Spleen (tissue), 11 donors: ENCODE data around the gene B4GALNT4. TPM values are rescaled to one million over a fixed set of nuclear protein-coding genes. Genes with fewer than 3 reads are reported as not detected.
A peak's percentile ranks its signal among the peaks of the same experiment; 100 is the strongest.

ENCODE experiments used
- DNase-seq: peaks from one replicate; pipeline ENCODE4 v3.0.0-alpha.2; 2020
- H3K27ac ChIP-seq, 8 donors: fragments of 200-600 bp; sonication (generic) in 7 of 8; 1 replicate in 4 of 8; 2 replicates in 4 of 8; pipeline versions ENCODE4 v1.5.0 to v1.8.0; 2016 to 2021; ENCODE audit warnings: inconsistent platforms in 4 of 8, mild to moderate bottlenecking in 4 of 8, moderate library complexity in 1 of 8
- H3K27me3 ChIP-seq, 7 donors: fragments of 200-600 bp; sonication (generic) in 6 of 7; replicated peaks in 1 of 7; 1 replicate in 4 of 7; 2 replicates in 3 of 7; pipeline versions ENCODE4 v1.5.0 to v1.8.0; 2016 to 2021; ENCODE audit warnings: inconsistent platforms in 3 of 7, mild to moderate bottlenecking in 1 of 7
- H3K36me3 ChIP-seq, 6 donors: fragments of 200-600 bp; sonication (generic) in 5 of 6; 1 replicate in 4 of 6; 2 replicates in 2 of 6; pipeline versions ENCODE4 v1.5.0 to v1.8.0; 2016 to 2021; ENCODE audit warnings: inconsistent platforms in 2 of 6
- H3K4me1 ChIP-seq, 6 donors: fragments of 200-600 bp; sonication (generic) in 5 of 6; 1 replicate in 3 of 6; 2 replicates in 3 of 6; pipeline versions ENCODE4 v1.5.0 to v1.8.0; 2016 to 2021; ENCODE audit warnings: inconsistent platforms in 3 of 6
- H3K4me3 ChIP-seq, 8 donors: fragments of 200-600 bp; sonication (generic) in 7 of 8; 1 replicate in 4 of 8; 2 replicates in 4 of 8; pipeline versions ENCODE4 v1.5.0 to v1.8.0; 2016 to 2021; ENCODE audit warnings: inconsistent platforms in 4 of 8, mild to moderate bottlenecking in 4 of 8, moderate library complexity in 2 of 8
- H3K9me3 ChIP-seq, 8 donors: fragments of 200-600 bp; sonication (generic) in 7 of 8; 1 replicate in 4 of 8; 2 replicates in 4 of 8; pipeline versions ENCODE4 v1.5.0 to v1.8.0; 2016 to 2021; ENCODE audit warnings: inconsistent platforms in 4 of 8
- CTCF ChIP-seq, 11 experiments: fragments of 200-600 bp in 7 of 11; fragments of 450-650 bp in 4 of 11; sonication (generic) in 4 of 11; IDR thresholded peaks in 8 of 11; conservative IDR thresholded peaks in 3 of 11; 1 replicate in 7 of 11; 2 replicates in 4 of 11; pipeline versions ENCODE4 v1.4.0 to v1.8.0; 2016 to 2021; ENCODE audit warnings: antibody characterized with exemption in 11 of 11, inconsistent platforms in 4 of 11, mild to moderate bottlenecking in 1 of 11
- POLR2A ChIP-seq, 3 donors: fragments of 450-650 bp; IDR thresholded peaks; one replicate each; pipeline ENCODE4 v1.5.1; 2017; ENCODE audit warnings: antibody characterized with exemption in 3 of 3, mild to moderate bottlenecking in 1 of 3
- POLR2AphosphoS5 ChIP-seq, 3 donors: sonication (generic); formaldehyde crosslinking; IDR thresholded peaks; one replicate each; pipeline ENCODE4 v1.5.1; 2017; ENCODE audit warnings: antibody characterized with exemption in 3 of 3
- WGBS, 5 donors: extraction: QIAGEN DNeasy Blood & Tissue Kit in 3 of 5; methylation state at CpG; one replicate each; pipeline versions ENCODE4 v1.1.5 to v1.1.7; 2013 to 2018; 5-methylcytosine and 5-hydroxymethylcytosine counted together
- intact Hi-C: fragments of 100-400 bp; cut with DNase I; formaldehyde crosslinking; loops from one replicate; pipeline ENCODE4 v1.15.0; 2023; ENCODE audit warnings: low total_unique reads
- polyA plus RNA-seq, 3 donors: library from polyadenylated mRNA; stranded (reverse); fragments of 200-250 nt; gene quantifications; one replicate each; pipeline ENCODE4 v1.2.1, GENCODE V29; 2013
- total RNA-seq, 7 donors: library from RNA; depleted of rRNA in 3 of 7; stranded (reverse); fragments of >200 nt in 3 of 7; fragmentation: NEBNext Ultra II Directional in 4 of 7; extraction: Animal tissue kit (Norgen Biotek cat#: 25700) in 4 of 7; gene quantifications; one replicate each; pipeline versions ENCODE4 v1.1.0 to v1.2.1, GENCODE V29; 2016 to 2021
- donor health status: healthy with polysubstance abuse.
- donor health status: DM: no; HTN: no; CAD: no; lungs with moderate emphysema.
- donor health status: DM: no; HTN: no; CAD: no.
- donor health status: Bipolar disorder and iron deficiency.
- donor health status: healthy.
- donor health status: DM: no; HTN: no; CAD: no.
- donor health status: DM: yes; HTN: yes; CAD: no.

Gene B4GALNT4
- total and polyA plus RNA-seq, 10 donors = 0.17 to 5.2 (median 0.91) TPM; not detected in 2

GRCh38 chr11:416051-416756, 46.9 kb downstream of the B4GALNT4 start:
- Histone ChIP-seq H3K4me3 (peak overlapping the region; percentile 57 to 87 (median 65)), H3K36me3 (no peaks in the 10 kb centered on the region), H3K4me1 (peaks cover 10 to 57% (median 48%) of the 10 kb centered on the region in 6 donors), H3K27me3 (peaks cover 0 to 8% (median 0%) of the 10 kb centered on the region in 7 donors), H3K9me3 (no peaks in the 10 kb centered on the region), H3K27ac (peak overlapping the region; percentile 76 to 93 (median 88))
- TF ChIP-seq POLR2A (IDR thresholded peaks at IDR 0.05) (no peak), CTCF (IDR thresholded peaks at IDR 0.05 in 8 of 11, conservative IDR thresholded peaks at IDR 0.05 in 3 of 11) (no peak), POLR2AphosphoS5 (IDR thresholded peaks at IDR 0.05) (no peak)
- intact Hi-C loops = no loop called here
- no peak for DNase-seq
- 9 to 13% (median 11%) methylated on average over 34 to 45 of the region's 45 CpGs for WGBS, 5 donors

- Histone ChIP-seq H3K27me3 (peaks cover 0 to 8% (median 0%) of the 10 kb centered on the region in 7 donors), H3K4me3 (peak overlapping the region; percentile 57 to 87 (median 65)), H3K9me3 (no peaks in the 10 kb centered on the region), H3K27ac (peak overlapping the region; percentile 76 to 93 (median 88)), H3K36me3 (no peaks in the 10 kb centered on the region), H3K4me1 (peaks cover 10 to 57% (median 48%) of the 10 kb centered on the region in 6 donors)
- TF ChIP-seq CTCF (IDR thresholded peaks at IDR 0.05 in 8 of 11, conservative IDR thresholded peaks at IDR 0.05 in 3 of 11) (no peak), POLR2AphosphoS5 (IDR thresholded peaks at IDR 0.05) (peak; percentile 66 to 78 (median 75))
- WGBS, 5 donors = 1 to 2% (median 2%) methylated on average over 11 to 97 of the region's 97 CpGs
- DNase-seq = peak; percentile 93
- intact Hi-C loops = no loop called here
Measured at GRCh38 chr11:416757-417621, 47.7 kb downstream of the B4GALNT4 start.

GRCh38 chr11:417652-418342, 48.5 kb downstream of the B4GALNT4 start:
- DNase-seq = peak; percentile 77
- peak overlapping the region in 7 of 8 donors; percentile 61 to 87 (median 66) for H3K4me3 ChIP-seq

More at GRCh38 chr11:417652-418342, 48.5 kb downstream of the B4GALNT4 start:
- intact Hi-C loops = no loop called here
- H3K9me3 ChIP-seq = no peaks in the 10 kb centered on the region
- peak overlapping the region in 5 of 8 donors; percentile 86 to 93 (median 90) for H3K27ac ChIP-seq
- 74 to 83% (median 76%) methylated on average over 16 to 19 of the region's 19 CpGs for WGBS, 5 donors
- H3K36me3 ChIP-seq = no peaks in the 10 kb centered on the region
- peaks cover 0 to 10% (median 0%) of the 10 kb centered on the region in 7 donors for H3K27me3 ChIP-seq
- TF ChIP-seq POLR2AphosphoS5 (IDR thresholded peaks at IDR 0.05) (no peak), POLR2A (IDR thresholded peaks at IDR 0.05) (no peak), CTCF (IDR thresholded peaks at IDR 0.05 in 8 of 11, conservative IDR thresholded peaks at IDR 0.05 in 3 of 11) (no peak)
- peaks cover 10 to 54% (median 46%) of the 10 kb centered on the region in 6 donors for H3K4me1 ChIP-seq
